ENCODE results near the gene U2SURP.

U2SURP gene

GRCh38 chr3:142998439-142998838 is 2.9 kb upstream of the U2SURP start:
- peak; percentile 32 to 50 for DNase-seq (ENCODE audit: low read depth in 2 of 2)
- TF ChIP-seq CTCF (IDR thresholded peaks at IDR 0.05; ENCODE audit: low read depth, low read length), result no peak
- no peak overlapping the region for H3K4me3 ChIP-seq (replicated peaks in 1 of 2; ENCODE audit: low read depth in 2 of 2, low read length in 2 of 2)

GRCh38 chr3:142999881-143000280 is 1.5 kb upstream of the U2SURP start:
- DNase-seq (ENCODE audit: low read depth in 2 of 2), result peak; percentile 14 to 27
- H3K4me3 ChIP-seq (replicated peaks in 1 of 2; ENCODE audit: low read depth in 2 of 2, low read length in 2 of 2), result peak overlapping the region in 1 of 2 donors; percentile 76
- TF ChIP-seq CTCF (IDR thresholded peaks at IDR 0.05; ENCODE audit: low read depth, low read length), result no peak

- DNase-seq (ENCODE audit: low read depth in 2 of 2), result peak; percentile 35 to 67
- H3K4me3 ChIP-seq (replicated peaks in 1 of 2; ENCODE audit: low read depth in 2 of 2, low read length in 2 of 2), result peak overlapping the region; percentile 76 to 94
- no peak for TF ChIP-seq CTCF (IDR thresholded peaks at IDR 0.05; ENCODE audit: low read depth, low read length)
These were observed 842 bp upstream of the U2SURP start for GRCh38 chr3:143000528-143000927.

GRCh38 chr3:143001034-143001368 is 369 bp upstream of the U2SURP start:
- H3K4me3 ChIP-seq (replicated peaks in 1 of 2; ENCODE audit: low read depth in 2 of 2, low read length in 2 of 2), result peak overlapping the region; percentile 76 to 94
- TF ChIP-seq CTCF (IDR thresholded peaks at IDR 0.05; ENCODE audit: low read depth, low read length), result no peak
- DNase-seq (ENCODE audit: low read depth in 2 of 2), result no peak

GRCh38 chr3:143002083-143002712 is 828 bp downstream of the U2SURP start:
- TF ChIP-seq CTCF (IDR thresholded peaks at IDR 0.05; ENCODE audit: low read depth, low read length), result no peak
- H3K4me3 ChIP-seq (replicated peaks in 1 of 2; ENCODE audit: low read depth in 2 of 2, low read length in 2 of 2), result peak overlapping the region; percentile 76 to 94
- DNase-seq (ENCODE audit: low read depth in 2 of 2), result peak; percentile 23 to 49

GRCh38 chr3:143002727-143003126 is 1.4 kb downstream of the U2SURP start:
- TF ChIP-seq CTCF (IDR thresholded peaks at IDR 0.05; ENCODE audit: low read depth, low read length), result no peak
- H3K4me3 ChIP-seq (replicated peaks in 1 of 2; ENCODE audit: low read depth in 2 of 2, low read length in 2 of 2), result peak overlapping the region; percentile 76 to 94
- DNase-seq (ENCODE audit: low read depth in 2 of 2), result peak in 1 of 2 donors; percentile 14

- no peak overlapping the region for H3K4me3 ChIP-seq (replicated peaks in 1 of 2; ENCODE audit: low read depth in 2 of 2, low read length in 2 of 2)
- no peak for DNase-seq (ENCODE audit: low read depth in 2 of 2)
- no peak for TF ChIP-seq CTCF (IDR thresholded peaks at IDR 0.05; ENCODE audit: low read depth, low read length)
These were observed 3.5 kb downstream of the U2SURP start for GRCh38 chr3:143004823-143005222.
